ENCODE data around the gene PMVK. TPM values are rescaled to one million over a fixed set of nuclear protein-coding genes. Genes with fewer than 3 reads are reported as not detected.

Gene PMVK
- total RNA-seq, 1 experiment from 2014 or later: 42.2 TPM

- TF ChIP-seq POLR2AphosphoS5 (IDR thresholded peaks at IDR 0.05; ENCODE audit: low read depth, low read length): no peak
- TF ChIP-seq TCF7L2 (IDR thresholded peaks at IDR 0.05; ENCODE audit: low read depth, low read length): no peak
- no peak for TF ChIP-seq SIN3A (IDR thresholded peaks at IDR 0.05; ENCODE audit: borderline replicate concordance, insufficient read depth, low read depth, low read length)
- TF ChIP-seq CTCF (IDR thresholded peaks at IDR 0.05): no peak
- intact Hi-C loops (cut with micrococcal nuclease; ENCODE audit: unreplicated experiment): loop anchor here (10.0 kb wide), 1 partner anchor 395 kb away; the partner anchor contains the start of gene CHRNB2
- CTCF ChIA-PET: interaction anchor here (0.7 kb wide), 1 partner anchor 277 kb away, joined by 12 read pairs; no protein-coding TSS in a partner anchor
- no TSS peak for BruUV-seq (replicated peaks)
- peaks cover 49% of the 10 kb centered on the region for H3K4me1 ChIP-seq (ENCODE audit: control insufficient read depth, insufficient read depth, low read length)
- no peak for ATAC-seq
- no peaks in the 10 kb centered on the region for H3K9me3 ChIP-seq (ENCODE audit: control insufficient read depth, insufficient read depth, low read depth, low read length)
- POLR2A ChIA-PET: no interaction called here
- in situ Hi-C loops (cut with HindIII; ENCODE audit: low pct_unique_long_range_greater_than_20kb, low sequenced_read_pairs): no loop called here
- H3K4me3 ChIP-seq (ENCODE audit: low read depth in 2 of 2, low read length in 2 of 2): no peak overlapping the region
- DNase-seq (ENCODE audit: low read depth, low spot score): no peak
- no peaks in the 10 kb centered on the region for H3K27me3 ChIP-seq (ENCODE audit: control insufficient read depth, insufficient read depth, low read length)
- no peak overlapping the region for H3K27ac ChIP-seq (ENCODE audit: low read length)
- H3K36me3 ChIP-seq (ENCODE audit: control insufficient read depth, insufficient read depth, low read length): peaks cover 14% of the 10 kb centered on the region; the same call in 1 of the 2 replicates
Measured at GRCh38 chr1:154959426-154959780, 22.9 kb upstream of the PMVK start.

GRCh38 chr1:154958681-154959425 lies 22.3 kb upstream of the PMVK start:
- TF ChIP-seq SIN3A (IDR thresholded peaks at IDR 0.05; ENCODE audit: borderline replicate concordance, insufficient read depth, low read depth, low read length): no peak
- no peak for TF ChIP-seq POLR2AphosphoS5 (IDR thresholded peaks at IDR 0.05; ENCODE audit: low read depth, low read length)
- no peak for TF ChIP-seq CTCF (IDR thresholded peaks at IDR 0.05)
- no peak for TF ChIP-seq TCF7L2 (IDR thresholded peaks at IDR 0.05; ENCODE audit: low read depth, low read length)
- no peak for TF ChIP-seq REST (IDR thresholded peaks at IDR 0.05; ENCODE audit: insufficient read depth in 1 of 2, low read depth in 2 of 2, low read length in 1 of 2)
- ChIA-PET POLR2A (no interaction called here), CTCF (interaction anchor here (0.5 kb wide), 1 partner anchor 124 kb away, joined by 6 read pairs; no protein-coding TSS in a partner anchor)
- Histone ChIP-seq H3K36me3 (ENCODE audit: control insufficient read depth, insufficient read depth, low read length) (peaks cover 12% of the 10 kb centered on the region; the same call in 1 of the 2 replicates), H3K9me3 (ENCODE audit: control insufficient read depth, insufficient read depth, low read depth, low read length) (no peaks in the 10 kb centered on the region), H3K27me3 (ENCODE audit: control insufficient read depth, insufficient read depth, low read length) (no peaks in the 10 kb centered on the region), H3K4me1 (ENCODE audit: control insufficient read depth, insufficient read depth, low read length) (peaks cover 48% of the 10 kb centered on the region), H3K4me3 (ENCODE audit: low read depth in 2 of 2, low read length in 2 of 2) (no peak overlapping the region), H3K27ac (ENCODE audit: low read length) (no peak overlapping the region)
- ATAC-seq (no peak), DNase-seq (ENCODE audit: low read depth, low spot score) (no peak)
- in situ Hi-C loops (cut with HindIII; ENCODE audit: low pct_unique_long_range_greater_than_20kb, low sequenced_read_pairs) (no loop called here), intact Hi-C loops (cut with micrococcal nuclease; ENCODE audit: unreplicated experiment) (loop anchor here (10.0 kb wide), 1 partner anchor 394 kb away; the partner anchor contains the start of gene CHRNB2)
- no TSS peak for BruUV-seq (replicated peaks)
